ENCODE measurements around the gene AMOTL2.

The AMOTL2 gene

DNA sequence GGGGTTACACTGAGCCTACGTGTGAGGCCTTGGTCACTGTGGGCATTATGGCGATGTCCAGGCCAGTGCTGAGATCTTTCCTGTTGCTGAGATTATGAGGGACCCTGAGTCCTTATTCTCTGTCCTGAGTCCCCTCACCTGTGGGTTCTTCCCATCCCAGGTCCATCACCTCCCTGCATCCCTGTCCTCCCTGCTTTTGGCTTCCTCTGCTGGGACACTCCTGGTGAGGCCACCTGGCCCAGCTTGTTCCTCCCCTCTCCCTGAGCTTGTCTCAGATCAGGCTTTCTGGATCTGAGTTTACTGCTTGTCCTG, 36.1 kb downstream of the AMOTL2 start:
- Histone ChIP-seq H3K27me3 (ENCODE audit: insufficient read depth, poor library complexity, severe bottlenecking) (no peaks in the 10 kb centered on the region), H3K27ac (replicated peaks) (no peak overlapping the region), H3K4me3 (replicated peaks; ENCODE audit: insufficient read depth, low read length) (no peak overlapping the region)
- DNase-seq (ENCODE audit: low read depth in 1 of 2, low spot score in 1 of 2) = no peak
- TF ChIP-seq, protein P1, sequence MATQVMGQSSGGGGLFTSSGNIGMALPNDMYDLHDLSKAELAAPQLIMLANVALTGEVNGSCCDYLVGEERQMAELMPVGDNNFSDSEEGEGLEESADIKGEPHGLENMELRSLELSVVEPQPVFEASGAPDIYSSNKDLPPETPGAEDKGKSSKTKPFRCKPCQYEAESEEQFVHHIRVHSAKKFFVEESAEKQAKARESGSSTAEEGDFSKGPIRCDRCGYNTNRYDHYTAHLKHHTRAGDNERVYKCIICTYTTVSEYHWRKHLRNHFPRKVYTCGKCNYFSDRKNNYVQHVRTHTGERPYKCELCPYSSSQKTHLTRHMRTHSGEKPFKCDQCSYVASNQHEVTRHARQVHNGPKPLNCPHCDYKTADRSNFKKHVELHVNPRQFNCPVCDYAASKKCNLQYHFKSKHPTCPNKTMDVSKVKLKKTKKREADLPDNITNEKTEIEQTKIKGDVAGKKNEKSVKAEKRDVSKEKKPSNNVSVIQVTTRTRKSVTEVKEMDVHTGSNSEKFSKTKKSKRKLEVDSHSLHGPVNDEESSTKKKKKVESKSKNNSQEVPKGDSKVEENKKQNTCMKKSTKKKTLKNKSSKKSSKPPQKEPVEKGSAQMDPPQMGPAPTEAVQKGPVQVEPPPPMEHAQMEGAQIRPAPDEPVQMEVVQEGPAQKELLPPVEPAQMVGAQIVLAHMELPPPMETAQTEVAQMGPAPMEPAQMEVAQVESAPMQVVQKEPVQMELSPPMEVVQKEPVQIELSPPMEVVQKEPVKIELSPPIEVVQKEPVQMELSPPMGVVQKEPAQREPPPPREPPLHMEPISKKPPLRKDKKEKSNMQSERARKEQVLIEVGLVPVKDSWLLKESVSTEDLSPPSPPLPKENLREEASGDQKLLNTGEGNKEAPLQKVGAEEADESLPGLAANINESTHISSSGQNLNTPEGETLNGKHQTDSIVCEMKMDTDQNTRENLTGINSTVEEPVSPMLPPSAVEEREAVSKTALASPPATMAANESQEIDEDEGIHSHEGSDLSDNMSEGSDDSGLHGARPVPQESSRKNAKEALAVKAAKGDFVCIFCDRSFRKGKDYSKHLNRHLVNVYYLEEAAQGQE (IDR thresholded peaks at IDR 0.05; ENCODE audit: insufficient replicate concordance, low read depth) = no peak
- no peak for TF ChIP-seq SPI1 (IDR thresholded peaks at IDR 0.05; ENCODE audit: borderline replicate concordance, low read depth)
- TF ChIP-seq POLR2AphosphoS5 (IDR thresholded peaks at IDR 0.05; ENCODE audit: low read depth) = no peak
- TF ChIP-seq GABPA (IDR thresholded peaks at IDR 0.05; ENCODE audit: low read depth) = no peak
- TF ChIP-seq, protein P2, sequence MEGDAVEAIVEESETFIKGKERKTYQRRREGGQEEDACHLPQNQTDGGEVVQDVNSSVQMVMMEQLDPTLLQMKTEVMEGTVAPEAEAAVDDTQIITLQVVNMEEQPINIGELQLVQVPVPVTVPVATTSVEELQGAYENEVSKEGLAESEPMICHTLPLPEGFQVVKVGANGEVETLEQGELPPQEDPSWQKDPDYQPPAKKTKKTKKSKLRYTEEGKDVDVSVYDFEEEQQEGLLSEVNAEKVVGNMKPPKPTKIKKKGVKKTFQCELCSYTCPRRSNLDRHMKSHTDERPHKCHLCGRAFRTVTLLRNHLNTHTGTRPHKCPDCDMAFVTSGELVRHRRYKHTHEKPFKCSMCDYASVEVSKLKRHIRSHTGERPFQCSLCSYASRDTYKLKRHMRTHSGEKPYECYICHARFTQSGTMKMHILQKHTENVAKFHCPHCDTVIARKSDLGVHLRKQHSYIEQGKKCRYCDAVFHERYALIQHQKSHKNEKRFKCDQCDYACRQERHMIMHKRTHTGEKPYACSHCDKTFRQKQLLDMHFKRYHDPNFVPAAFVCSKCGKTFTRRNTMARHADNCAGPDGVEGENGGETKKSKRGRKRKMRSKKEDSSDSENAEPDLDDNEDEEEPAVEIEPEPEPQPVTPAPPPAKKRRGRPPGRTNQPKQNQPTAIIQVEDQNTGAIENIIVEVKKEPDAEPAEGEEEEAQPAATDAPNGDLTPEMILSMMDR (IDR thresholded peaks at IDR 0.05; ENCODE audit: insufficient read depth, low read length) = no peak

DNA sequence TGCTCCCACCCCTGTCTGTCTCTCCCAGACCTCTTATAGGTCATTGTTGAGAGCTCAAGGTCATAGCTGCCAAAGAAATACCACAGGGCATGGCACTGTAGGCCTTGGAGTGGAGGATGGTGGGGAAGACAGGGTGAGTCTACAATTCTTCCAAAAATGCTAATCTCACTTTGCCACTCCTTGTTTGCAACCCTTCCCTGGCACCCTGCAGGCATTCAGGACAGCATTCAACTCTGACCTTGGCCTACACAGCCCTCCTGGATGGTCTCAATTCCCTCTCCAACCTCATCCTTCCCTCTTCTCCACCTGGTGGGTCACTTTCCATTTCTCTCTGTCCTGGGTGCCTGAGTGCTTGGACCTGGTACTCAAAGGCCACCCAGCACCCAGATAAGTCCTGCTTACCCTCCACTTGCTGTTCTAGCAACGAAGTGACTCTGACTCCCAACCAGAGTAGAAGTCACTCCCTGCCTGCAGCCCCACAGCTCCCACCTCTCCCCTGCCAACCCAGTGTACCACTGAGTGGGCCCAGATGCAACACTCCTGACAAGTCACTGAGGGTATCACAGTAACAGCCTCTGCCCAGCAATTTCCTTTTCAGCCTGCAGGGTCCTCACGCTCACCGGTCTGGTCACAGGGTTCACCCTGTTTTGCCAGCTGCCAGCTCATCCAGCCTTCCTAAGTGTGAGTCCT, 36.6 kb downstream of the AMOTL2 start:
- Histone ChIP-seq H3K4me3 (replicated peaks; ENCODE audit: insufficient read depth, low read length) (no peak overlapping the region), H3K27me3 (ENCODE audit: insufficient read depth, poor library complexity, severe bottlenecking) (no peaks in the 10 kb centered on the region), H3K27ac (replicated peaks) (no peak overlapping the region)
- TF ChIP-seq SPI1 (IDR thresholded peaks at IDR 0.05; ENCODE audit: borderline replicate concordance, low read depth) (no peak), POLR2AphosphoS5 (IDR thresholded peaks at IDR 0.05; ENCODE audit: low read depth) (no peak), GABPA (IDR thresholded peaks at IDR 0.05; ENCODE audit: low read depth) (no peak)
- TF ChIP-seq, protein P1 (IDR thresholded peaks at IDR 0.05; ENCODE audit: insufficient replicate concordance, low read depth) = no peak
- TF ChIP-seq, protein P2 (IDR thresholded peaks at IDR 0.05; ENCODE audit: insufficient read depth, low read length) = no peak
- no peak for DNase-seq (ENCODE audit: low read depth in 1 of 2, low spot score in 1 of 2)

GRCh38 chr3:134337071-134337482, 37.2 kb downstream of the AMOTL2 start:
- TF ChIP-seq GABPA (IDR thresholded peaks at IDR 0.05; ENCODE audit: low read depth) (no peak), SPI1 (IDR thresholded peaks at IDR 0.05; ENCODE audit: borderline replicate concordance, low read depth) (no peak), POLR2AphosphoS5 (IDR thresholded peaks at IDR 0.05; ENCODE audit: low read depth) (no peak)
- TF ChIP-seq, protein P2 (IDR thresholded peaks at IDR 0.05; ENCODE audit: insufficient read depth, low read length) = no peak
- TF ChIP-seq, protein P1 (IDR thresholded peaks at IDR 0.05; ENCODE audit: insufficient replicate concordance, low read depth) = no peak
- Histone ChIP-seq H3K27ac (replicated peaks) (no peak overlapping the region), H3K4me3 (replicated peaks; ENCODE audit: insufficient read depth, low read length) (no peak overlapping the region), H3K27me3 (ENCODE audit: insufficient read depth, poor library complexity, severe bottlenecking) (no peaks in the 10 kb centered on the region)
- no peak for DNase-seq (ENCODE audit: low read depth in 1 of 2, low spot score in 1 of 2)

Data from HL-60 (cell line).